Ramos (cell line): ENCODE data around the gene ZNF620.

Source experiments
- in situ Hi-C: fragments of 300-500 bp; cut with MboI; formaldehyde crosslinking; loops from one replicate; pipeline ENCODE4 v1.14.3; 2022; ENCODE audit warnings: low sequenced_read_pairs; ENCODE audit not compliant: unreplicated experiment

The ZNF620 gene

DNA sequence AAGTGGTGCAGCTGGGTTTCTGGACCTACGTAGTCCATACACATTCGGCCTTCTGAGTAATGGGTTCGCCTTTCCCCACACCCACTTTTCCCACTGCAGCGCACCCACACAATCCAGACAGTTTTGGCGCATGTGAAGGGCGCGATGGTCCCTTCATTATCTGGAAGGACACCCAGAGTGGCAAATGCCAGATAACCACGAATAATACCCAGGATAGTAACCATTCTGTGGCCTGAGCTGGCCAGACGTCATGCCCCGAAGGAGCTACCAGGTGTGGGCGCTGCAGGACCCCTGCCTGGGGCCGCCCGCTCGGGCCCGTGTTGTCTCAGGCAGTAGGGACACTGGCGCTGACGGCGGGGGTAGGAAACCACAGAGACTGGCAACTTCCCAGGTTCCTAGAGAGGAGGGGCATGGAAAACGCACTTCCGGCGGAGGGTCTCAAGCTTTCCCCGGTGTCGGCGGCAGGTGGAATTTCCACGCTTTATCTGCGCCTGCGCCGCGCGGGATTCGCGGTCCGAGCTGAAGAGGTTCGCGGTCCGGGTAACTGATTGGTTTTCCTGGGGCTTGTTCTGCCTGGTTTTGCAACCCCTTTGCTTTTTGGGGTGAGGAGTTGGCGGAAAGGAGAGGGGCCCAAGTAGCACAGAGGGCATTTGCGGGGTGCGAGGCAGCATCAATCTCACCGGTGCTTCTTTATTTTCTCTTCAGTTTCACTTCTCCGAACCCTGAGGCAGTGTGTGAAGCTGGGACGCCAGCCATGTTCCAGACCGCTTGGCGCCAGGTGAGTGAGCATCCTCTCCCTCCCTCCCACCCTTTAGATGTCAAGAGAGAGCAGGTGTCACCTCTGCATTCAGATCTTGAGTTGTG is at the start of gene ZNF620:
Gene ZNF620 (plus strand): TSS at position 441 of the 864 bp plus-strand sequence. CDS start 314 bp downstream, at position 755.
- in situ Hi-C loops: no loop called here

DNA sequence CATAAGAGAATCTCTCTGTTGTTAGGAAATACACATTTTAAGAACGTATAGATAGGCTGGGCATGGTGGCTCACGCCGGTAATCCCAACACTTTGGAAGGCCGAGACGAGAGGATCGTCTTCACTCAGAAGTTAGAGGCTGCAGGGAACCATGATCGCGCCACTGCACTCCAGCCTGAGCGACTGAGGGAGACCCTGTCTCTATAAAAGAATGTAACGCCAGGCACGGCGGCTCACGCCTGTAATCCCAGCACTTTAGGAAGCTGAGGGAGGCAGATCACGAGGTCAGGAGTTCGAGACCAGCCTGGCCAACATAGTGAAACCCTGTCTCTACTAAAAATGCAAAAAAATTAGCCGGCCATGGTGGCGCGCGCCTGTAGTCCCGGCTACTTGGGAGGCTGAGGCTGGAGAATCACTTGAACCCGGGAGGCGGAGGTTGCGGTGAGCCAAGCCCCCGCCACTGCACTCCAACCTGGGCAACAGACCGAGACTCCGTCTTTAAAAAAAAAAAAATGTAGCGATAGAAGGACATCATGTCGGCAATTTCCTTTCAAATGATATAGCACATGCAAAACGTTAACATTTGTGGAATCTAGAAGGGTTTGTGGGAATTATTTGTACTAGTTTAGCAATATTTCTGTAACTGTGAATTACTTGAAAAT is 49.4 kb upstream of the ZNF620 start:
- in situ Hi-C loops: loop anchor here (25.0 kb wide), 1 partner anchor 1044 kb away; the partner anchor contains the start of gene RPSA

DNA sequence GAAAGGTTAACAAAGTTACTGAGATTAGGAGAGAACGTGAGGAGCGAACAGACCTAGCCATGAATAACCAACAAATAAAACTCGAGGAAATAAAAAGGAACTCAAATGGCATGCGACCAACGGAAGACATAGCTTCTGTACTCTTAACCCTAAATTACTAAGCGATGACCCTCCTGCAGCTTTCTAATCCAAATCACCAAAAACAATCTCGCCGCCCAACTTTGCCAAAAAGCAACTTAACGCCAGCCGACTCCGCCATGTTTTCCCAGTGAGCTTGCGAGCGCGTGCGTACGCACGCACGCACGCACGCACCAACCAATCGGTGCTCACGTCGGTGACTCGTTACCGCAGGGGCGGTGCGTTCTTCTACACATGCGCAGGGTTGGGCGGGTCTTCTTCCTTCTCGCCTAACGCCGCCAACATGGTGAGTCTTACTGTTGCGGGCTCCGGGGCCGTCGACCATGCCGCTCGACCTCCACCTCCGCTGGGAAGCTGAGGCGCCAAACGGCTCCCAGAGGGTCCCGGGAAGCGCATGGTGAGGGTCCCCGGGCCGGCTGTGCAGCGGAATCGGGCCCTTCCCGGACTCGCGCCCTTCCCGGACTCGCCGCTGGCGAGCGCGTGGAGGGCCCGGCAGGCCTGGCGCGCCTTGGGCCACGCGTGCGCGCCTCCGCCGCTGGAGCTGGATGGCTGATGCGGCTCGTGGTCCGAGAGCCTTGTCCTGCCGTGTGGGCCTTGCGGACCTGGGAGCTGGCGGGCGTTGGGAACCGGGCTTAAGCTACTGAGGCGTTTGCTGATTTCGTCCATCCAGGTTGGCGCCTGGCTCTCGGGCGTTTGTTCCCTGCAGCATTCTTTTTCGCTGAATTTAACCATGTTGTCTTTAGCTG is 48.7 kb upstream of the ZNF620 start, which contains the start of gene RPL14:
Gene RPL14 (plus strand): TSS at position 400 of the 884 bp plus-strand sequence. CDS start 133 bp downstream, at position 533.
- in situ Hi-C loops: loop anchor here (25.0 kb wide), 1 partner anchor 1045 kb away; the partner anchor contains the start of gene RPSA

DNA sequence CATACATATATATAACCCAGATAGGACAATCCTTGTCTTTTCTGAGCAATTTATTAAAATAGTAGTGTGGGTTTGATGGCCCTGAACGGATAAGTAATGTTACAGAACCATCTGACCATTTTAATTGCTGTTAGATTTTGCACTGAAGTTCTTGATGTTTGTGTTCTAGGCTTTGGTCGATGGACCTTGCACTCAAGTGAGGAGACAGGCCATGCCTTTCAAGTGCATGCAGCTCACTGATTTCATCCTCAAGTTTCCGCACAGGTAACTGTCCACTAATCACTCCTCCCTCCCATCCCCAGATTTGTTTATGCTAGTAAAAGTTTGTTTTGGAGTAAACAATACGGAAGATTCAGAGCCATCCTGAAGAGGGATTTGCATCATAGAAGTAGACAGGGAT is 47.4 kb upstream of the ZNF620 start:
- in situ Hi-C loops: loop anchor here (25.0 kb wide), 1 partner anchor 1046 kb away; the partner anchor contains the start of gene RPSA

DNA sequence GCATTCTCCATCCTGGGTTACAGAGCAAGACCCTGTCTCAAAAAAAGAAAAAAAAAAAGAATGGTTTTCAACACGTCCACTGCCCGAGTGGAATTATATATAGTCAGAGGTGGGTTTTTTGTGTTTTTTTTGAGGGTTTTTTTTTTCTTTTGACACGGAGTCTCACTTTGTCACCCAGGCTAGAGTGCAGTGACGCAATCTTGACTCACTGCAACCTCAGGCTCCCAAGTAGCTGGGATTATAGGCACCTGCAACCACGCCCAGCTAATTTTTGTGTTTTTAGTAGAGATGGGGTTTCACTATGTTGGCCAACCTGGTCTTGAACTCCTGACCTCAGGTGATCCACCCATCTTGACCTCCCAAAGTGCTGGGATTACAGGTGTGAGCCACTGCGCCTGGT is 45.4 kb upstream of the ZNF620 start:
- in situ Hi-C loops: loop anchor here (25.0 kb wide), 1 partner anchor 1048 kb away; the partner anchor contains the start of gene RPSA

DNA sequence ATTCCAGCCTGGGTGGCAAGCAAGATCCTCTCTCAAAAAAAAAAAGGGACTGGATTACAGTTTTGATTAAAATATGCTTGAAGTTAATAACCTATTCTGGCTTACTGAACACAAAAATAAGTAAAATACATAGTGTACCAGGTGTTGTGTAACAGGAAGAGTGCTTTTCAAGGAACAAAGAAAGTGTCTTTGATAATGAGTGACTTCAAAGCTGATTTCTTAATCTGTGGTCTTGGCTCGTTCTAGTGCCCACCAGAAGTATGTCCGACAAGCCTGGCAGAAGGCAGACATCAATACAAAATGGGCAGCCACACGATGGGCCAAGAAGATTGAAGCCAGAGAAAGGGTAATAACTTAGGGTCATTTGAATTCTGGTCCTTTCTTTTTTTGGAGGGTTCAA is 44.7 kb upstream of the ZNF620 start:
- in situ Hi-C loops: loop anchor here (25.0 kb wide), 1 partner anchor 1049 kb away; the partner anchor contains the start of gene RPSA

DNA sequence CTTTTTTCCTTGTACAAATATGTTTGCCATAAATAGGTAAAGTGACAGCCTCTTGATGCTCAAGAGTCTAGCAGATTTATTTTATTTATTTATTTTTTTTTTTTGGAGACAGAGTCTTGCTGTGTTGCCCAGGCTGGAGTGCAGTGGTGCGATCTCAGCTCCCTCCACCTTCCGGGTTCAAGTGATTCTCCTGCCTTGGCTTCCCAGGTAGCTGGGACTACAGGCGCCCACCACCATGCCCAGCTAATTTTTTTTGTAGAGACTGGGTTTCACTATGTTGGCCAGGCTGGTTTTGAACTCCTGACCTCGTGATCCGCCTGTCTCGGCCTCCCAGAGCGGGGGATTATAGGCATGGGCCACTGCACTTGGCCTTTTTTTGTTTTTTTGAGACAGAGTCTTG is 43.0 kb upstream of the ZNF620 start:
- in situ Hi-C loops: loop anchor here (25.0 kb wide), 1 partner anchor 1051 kb away; the partner anchor contains the start of gene RPSA

DNA sequence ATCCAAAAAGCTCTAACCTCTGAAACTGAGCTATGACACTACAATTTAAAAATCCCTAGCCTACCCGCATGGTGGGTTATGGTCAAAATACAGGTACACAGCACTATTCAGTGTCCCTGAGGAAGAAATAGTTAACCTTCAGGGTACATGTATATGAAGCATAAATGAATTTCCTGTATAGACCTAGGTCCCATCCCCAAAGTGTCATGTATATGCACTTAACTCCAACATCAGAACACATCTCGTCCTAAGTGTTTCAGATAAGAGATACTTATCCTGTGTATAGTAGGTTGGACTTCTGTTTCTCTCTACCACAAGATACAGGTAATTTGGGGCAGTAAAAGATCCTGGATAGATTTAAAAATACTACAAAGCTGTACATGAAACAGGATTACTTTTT is 42.3 kb upstream of the ZNF620 start:
- in situ Hi-C loops: loop anchor here (25.0 kb wide), 1 partner anchor 1051 kb away; the partner anchor contains the start of gene RPSA

DNA sequence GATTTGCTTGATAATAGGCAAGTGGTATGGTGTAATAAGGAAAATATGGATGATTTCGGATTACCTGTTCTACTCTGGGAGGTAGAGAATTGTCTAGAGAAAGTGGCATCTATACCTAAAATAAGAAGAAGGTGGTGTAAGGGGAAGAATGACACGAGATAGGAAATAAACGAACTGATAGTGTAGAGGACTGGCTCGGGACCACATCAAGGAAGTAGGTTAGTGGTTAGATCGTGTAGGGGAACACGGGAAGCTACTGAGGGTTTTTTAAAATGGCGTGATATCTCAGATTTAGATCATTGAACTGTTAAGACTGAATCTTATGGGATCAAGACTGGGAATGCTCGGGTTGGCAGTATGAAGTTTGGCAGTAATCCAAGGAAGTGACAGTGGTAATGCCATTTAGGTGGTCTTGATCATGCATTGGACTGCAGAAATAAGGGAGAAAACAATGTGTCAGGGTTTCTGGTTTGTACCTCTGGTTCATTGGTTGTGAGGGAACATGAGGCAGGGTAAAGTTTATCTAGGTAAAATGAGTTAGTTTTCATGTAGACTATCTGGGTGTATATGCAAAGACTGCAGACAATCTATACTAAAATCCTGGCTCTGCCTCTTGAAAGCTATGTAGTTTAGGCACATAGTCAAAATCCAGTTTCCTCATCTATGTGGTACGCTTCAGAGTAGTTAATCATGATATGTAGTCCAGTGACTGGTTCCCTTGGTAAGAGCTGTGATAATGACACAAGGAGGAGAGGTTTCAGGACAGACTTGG is 41.3 kb upstream of the ZNF620 start:
- in situ Hi-C loops: loop anchor here (25.0 kb wide), 1 partner anchor 1052 kb away; the partner anchor contains the start of gene RPSA

DNA sequence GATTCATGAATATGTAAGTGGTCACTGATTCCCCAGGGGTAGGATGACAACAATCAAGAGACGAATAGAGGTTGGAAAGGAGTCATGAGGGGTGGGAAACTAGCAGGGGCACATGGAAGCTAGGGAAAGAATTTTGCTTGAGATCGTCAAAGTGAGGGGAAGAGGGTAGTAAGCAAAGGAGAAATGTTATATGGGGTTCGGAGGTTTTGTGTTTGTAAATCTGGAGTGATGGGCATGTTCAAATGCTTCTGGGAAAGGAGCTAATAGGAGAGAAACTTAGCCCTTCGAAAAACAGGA is 40.8 kb upstream of the ZNF620 start:
- in situ Hi-C loops: loop anchor here (25.0 kb wide), 1 partner anchor 1053 kb away; the partner anchor contains the start of gene RPSA

DNA sequence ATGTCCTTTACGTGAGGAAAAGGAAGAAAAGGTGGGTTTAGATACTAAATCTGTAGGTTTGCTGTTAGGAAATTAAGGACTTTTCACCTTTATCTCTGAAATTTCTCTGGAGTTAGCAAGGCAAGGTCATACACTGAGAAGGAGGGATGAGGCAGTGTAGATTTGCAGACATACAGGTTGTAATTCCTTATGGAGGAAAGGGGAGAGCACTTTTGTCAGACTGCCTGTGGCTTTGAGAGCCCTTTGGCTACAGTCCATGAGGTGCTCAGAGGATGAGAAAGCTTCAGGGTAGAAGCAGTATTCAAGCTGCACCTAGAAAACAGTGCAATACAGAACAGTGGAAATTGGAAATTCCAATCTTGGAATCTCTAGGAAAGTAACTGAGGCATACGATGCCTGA is 40.4 kb upstream of the ZNF620 start:
- in situ Hi-C loops: loop anchor here (25.0 kb wide), 1 partner anchor 1053 kb away; the partner anchor contains the start of gene RPSA

DNA sequence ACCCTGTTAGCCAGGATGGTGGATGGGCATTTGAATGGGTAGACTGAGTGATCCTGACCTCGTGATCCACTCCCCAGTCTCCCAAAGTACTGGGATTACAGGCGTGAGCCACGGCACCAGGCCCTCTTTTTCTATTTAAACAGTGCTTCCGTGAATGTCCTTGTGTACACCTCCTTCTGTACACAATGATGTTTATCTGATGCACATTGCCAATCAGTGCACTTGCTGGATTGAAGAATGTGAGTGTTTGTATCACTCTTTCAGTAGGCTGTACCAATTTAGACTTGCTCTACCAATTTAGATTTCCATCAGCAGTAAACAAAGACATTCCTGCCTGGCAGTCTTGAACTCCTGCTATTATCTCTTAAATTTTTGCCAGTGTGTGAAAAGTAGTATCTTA is 37.8 kb upstream of the ZNF620 start:
- in situ Hi-C loops: loop anchor here (25.0 kb wide), 1 partner anchor 1056 kb away; the partner anchor contains the start of gene RPSA

DNA sequence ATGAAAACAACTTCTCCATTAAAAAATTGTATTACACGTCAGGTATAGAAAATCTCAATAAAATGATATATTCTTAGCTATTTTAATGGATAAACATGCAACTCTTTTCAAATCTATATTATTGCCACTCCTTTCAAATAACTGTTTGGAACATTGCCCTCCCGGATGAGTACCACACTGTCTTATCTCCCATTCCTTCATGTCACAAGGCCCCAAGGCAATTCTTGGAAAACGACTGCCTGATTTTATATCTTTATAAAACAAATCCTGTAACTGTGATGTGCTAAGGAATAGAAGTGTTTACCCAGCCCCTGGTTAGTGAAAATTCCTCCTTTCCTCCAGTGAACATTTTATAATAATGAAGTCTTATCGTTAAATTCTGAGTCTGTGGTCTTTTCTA is 35.1 kb upstream of the ZNF620 start:
- in situ Hi-C loops: loop anchor here (25.0 kb wide), 1 partner anchor 1058 kb away; the partner anchor contains the start of gene RPSA

DNA sequence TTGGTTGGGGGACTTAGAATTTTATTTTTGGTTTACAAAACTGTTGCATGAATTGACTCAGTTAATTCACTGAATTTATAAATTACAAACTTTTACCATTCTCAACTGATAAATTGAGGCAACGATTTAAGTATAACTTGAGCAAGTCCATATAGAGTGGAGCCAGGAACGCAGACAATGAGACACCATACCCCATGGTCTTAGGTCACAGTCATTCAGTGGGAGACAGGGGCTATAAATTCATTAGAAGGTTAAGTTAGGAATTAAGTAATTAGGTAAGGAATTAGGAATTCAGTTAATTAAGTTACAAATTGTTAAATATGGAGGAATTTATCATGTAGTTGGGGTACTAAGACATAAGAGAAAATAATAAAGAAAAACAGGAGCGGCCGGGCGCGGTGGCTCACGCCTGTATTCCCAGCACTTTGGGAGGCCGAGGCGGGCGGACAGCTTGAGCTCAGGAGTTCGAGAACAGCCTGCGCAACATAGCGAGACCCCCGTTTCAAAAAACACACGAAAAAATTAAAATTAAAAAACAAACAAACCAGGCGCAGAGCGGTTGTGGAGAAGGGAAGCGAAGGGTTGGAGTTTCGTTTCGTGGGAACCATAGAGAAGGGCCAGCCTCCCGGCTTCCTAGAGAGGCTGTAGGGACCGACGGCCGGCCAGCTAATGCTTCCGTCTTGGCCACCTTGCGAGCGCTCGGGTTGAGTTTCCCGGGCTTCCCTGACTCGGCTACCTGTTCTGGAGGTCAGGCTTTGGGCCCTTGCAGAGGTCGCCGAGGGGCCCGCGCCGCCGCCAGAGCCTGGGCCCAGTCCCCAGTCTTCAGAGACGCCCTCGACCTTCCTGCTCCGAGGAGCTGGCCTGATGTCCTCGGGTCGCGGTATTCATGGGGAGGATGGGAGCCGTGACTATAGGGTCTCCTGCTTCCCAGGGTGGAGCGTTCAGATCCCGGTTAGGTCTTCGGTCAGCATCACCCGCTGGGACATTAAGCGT is 29.1 kb upstream of the ZNF620 start, which contains the start of gene ZNF619:
Gene ZNF619 (plus strand): TSS at position 645 of the 993 bp plus-strand sequence. CDS start 858 bp downstream, outside the sequence.
- in situ Hi-C loops: no loop called here

DNA sequence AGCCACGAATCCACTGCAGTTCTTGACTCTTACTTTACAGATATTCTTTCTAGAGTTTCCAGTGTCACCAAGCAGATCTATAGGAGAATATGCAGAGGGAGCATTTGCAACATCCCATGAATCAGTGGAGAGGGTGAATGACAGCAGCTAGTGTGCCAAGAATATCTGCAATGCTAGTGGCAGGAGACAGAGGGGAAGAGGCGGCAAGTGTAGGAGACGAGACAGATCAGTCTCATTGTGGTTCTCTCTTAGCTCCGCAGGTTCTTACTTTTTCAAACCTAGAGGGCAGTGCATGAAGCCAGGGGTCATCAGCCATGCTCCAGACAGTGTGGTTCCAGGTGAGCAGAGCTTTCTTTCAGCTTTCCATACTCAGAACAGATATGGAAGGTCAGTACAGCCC is 28.2 kb upstream of the ZNF620 start:
- in situ Hi-C loops: no loop called here

DNA sequence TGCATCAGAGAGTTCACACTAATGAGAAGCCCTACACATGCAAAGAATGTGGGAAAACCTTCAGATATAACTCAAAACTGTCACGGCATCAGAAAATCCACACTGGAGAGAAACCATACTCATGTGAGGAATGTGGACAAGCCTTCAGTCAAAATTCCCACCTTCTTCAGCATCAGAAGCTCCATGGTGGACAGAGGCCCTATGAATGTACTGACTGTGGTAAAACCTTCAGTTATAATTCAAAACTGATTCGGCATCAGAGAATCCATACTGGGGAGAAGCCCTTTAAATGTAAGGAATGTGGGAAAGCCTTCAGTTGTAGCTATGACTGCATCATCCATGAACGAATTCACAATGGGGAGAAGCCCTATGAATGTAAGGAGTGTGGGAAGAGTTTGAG is 18.7 kb upstream of the ZNF620 start:
- in situ Hi-C loops: no loop called here

DNA sequence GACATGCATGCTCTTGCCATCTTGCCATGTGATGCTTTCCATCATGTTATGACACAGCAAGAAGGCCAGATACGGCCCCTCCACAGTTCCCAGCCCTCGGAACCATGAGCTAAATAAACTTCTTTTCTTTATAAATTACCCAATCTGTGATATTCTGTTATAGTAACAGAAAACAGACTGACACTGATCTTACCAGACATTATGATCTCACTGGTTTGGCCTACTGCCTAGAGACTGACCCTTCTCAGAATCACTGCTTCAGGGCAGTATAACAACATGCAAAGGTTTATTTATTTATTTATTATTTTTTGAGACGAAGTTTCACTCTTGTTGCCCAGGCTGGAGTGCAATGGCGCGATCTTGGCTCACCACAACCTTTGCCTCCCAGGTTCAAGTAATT is 14.9 kb upstream of the ZNF620 start:
- in situ Hi-C loops: no loop called here

DNA sequence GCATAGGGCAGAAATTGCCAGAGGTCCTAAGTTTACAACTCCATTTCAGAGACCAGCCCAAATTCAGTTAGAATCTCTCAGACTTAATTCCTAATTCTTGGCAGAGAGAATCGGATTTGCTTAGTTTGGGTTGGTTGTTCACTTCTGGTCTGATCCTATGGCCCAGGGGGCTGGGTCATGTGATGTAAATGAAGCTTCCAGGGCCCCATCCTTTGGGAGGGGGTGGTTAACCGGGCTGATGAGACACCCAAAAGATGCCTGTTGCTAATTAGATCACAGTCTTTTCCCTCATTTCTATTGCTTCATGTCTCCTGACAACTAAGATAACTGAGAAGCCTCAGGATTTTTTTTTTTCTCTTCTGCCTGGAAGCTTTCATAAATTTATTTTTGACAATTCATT is 11.1 kb upstream of the ZNF620 start:
- in situ Hi-C loops: no loop called here
